ENCODE results near the gene ITPR3.

ITPR3 gene

DNA sequence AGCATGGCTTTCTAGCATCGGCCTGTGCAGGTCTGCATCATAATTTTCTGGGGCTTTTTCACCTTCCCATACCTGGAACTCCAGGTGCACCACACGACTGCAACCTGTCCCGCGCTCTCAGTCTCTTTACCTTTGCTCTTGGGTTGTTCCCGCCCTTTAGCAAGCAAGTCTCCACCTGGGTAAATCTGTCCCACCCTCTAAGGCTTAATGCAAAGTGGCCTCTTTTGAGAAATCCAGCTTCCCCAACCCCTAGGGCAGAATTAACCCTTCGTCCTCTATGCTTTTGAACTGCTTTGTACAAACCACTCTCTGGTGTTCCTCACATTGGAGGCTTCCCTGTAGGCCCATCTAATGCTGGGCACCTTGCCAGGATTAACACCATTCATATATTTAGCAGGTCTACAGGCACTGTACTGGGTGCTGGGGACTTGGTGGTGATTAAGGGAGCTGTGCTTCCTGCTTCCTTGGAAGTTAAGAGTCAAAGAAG is 2.8 kb downstream of the ITPR3 start:
- TF ChIP-seq RAD21 (IDR thresholded peaks at IDR 0.05; ENCODE audit: low read depth) (no peak), EGR1 (IDR thresholded peaks at IDR 0.05) (no peak), CREB1 (IDR thresholded peaks at IDR 0.05; ENCODE audit: low read depth) (no peak)
- TF ChIP-seq, protein P1, sequence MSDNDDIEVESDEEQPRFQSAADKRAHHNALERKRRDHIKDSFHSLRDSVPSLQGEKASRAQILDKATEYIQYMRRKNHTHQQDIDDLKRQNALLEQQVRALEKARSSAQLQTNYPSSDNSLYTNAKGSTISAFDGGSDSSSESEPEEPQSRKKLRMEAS (IDR thresholded peaks at IDR 0.05): no peak

DNA sequence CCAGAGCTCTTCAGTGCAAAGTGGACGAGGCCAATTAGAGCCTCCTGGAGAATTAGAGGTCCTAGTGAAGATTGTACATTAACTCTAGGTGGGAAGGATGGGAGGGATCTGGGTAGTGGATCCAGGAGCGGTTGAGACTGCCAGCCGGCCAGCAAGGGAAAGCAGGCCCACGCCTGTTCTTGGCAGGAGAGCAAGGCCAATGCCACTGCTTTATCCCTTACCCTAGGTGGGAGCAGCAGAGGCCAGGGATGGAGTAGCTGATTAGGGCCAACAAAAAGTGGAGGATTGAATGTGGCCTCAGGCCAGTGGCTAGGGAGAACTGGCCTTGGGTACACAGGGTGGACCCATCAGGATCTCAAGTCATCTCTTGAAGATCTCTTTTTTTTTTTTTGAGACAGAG is 3.7 kb downstream of the ITPR3 start:
- TF ChIP-seq FOXM1 (IDR thresholded peaks at IDR 0.05; ENCODE audit: borderline replicate concordance, low read depth) (no peak), TCF12 (IDR thresholded peaks at IDR 0.05; ENCODE audit: low read depth) (no peak), TAF1 (IDR thresholded peaks at IDR 0.05; ENCODE audit: low read depth) (no peak), RAD21 (IDR thresholded peaks at IDR 0.05; ENCODE audit: low read depth) (no peak), TEAD4 (IDR thresholded peaks at IDR 0.05) (no peak), YY1 (IDR thresholded peaks at IDR 0.05; ENCODE audit: low read depth) (no peak), EP300 (IDR thresholded peaks at IDR 0.05; ENCODE audit: borderline replicate concordance) (no peak), CREB1 (IDR thresholded peaks at IDR 0.05; ENCODE audit: low read depth) (no peak), ZBTB7A (IDR thresholded peaks at IDR 0.05; ENCODE audit: low read depth) (no peak)
- TF ChIP-seq, protein P1 (IDR thresholded peaks at IDR 0.05): no peak
- TF ChIP-seq, protein P2, sequence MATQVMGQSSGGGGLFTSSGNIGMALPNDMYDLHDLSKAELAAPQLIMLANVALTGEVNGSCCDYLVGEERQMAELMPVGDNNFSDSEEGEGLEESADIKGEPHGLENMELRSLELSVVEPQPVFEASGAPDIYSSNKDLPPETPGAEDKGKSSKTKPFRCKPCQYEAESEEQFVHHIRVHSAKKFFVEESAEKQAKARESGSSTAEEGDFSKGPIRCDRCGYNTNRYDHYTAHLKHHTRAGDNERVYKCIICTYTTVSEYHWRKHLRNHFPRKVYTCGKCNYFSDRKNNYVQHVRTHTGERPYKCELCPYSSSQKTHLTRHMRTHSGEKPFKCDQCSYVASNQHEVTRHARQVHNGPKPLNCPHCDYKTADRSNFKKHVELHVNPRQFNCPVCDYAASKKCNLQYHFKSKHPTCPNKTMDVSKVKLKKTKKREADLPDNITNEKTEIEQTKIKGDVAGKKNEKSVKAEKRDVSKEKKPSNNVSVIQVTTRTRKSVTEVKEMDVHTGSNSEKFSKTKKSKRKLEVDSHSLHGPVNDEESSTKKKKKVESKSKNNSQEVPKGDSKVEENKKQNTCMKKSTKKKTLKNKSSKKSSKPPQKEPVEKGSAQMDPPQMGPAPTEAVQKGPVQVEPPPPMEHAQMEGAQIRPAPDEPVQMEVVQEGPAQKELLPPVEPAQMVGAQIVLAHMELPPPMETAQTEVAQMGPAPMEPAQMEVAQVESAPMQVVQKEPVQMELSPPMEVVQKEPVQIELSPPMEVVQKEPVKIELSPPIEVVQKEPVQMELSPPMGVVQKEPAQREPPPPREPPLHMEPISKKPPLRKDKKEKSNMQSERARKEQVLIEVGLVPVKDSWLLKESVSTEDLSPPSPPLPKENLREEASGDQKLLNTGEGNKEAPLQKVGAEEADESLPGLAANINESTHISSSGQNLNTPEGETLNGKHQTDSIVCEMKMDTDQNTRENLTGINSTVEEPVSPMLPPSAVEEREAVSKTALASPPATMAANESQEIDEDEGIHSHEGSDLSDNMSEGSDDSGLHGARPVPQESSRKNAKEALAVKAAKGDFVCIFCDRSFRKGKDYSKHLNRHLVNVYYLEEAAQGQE (IDR thresholded peaks at IDR 0.05; ENCODE audit: low read depth): no peak
- TF ChIP-seq, protein P3, sequence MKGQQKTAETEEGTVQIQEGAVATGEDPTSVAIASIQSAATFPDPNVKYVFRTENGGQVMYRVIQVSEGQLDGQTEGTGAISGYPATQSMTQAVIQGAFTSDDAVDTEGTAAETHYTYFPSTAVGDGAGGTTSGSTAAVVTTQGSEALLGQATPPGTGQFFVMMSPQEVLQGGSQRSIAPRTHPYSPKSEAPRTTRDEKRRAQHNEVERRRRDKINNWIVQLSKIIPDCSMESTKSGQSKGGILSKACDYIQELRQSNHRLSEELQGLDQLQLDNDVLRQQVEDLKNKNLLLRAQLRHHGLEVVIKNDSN (IDR thresholded peaks at IDR 0.05): no peak

DNA sequence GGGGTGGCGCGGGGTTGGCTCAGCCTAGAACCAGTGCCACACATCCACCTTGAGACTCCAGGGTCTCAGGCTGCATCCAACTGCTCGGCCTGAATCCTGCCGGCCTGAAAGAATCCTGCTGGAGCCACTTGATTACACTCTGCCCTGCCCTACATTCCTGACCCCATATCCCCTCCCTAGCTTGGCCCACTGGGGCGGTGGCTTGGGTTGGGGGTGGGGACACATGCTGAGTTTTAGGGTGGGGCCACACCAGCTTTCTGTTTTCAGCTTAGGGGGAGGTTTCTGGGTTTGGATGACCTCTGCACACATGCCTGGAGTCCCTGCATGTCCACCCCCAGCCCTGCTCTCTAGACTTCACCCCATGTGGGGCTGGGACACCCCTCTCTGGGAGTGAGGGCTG is 6.8 kb downstream of the ITPR3 start:
- TF ChIP-seq TAF1 (IDR thresholded peaks at IDR 0.05; ENCODE audit: low read depth) (no peak), RAD21 (IDR thresholded peaks at IDR 0.05; ENCODE audit: low read depth) (no peak), FOXM1 (IDR thresholded peaks at IDR 0.05; ENCODE audit: borderline replicate concordance, low read depth) (no peak), CREB1 (IDR thresholded peaks at IDR 0.05; ENCODE audit: low read depth) (no peak), ZBTB7A (IDR thresholded peaks at IDR 0.05; ENCODE audit: low read depth) (no peak), EP300 (IDR thresholded peaks at IDR 0.05; ENCODE audit: borderline replicate concordance) (no peak), TCF12 (IDR thresholded peaks at IDR 0.05; ENCODE audit: low read depth) (no peak), EGR1 (IDR thresholded peaks at IDR 0.05) (no peak), NFIC (IDR thresholded peaks at IDR 0.05) (no peak), YY1 (IDR thresholded peaks at IDR 0.05; ENCODE audit: low read depth) (no peak), TEAD4 (IDR thresholded peaks at IDR 0.05) (no peak), CEBPB (IDR thresholded peaks at IDR 0.05) (no peak)
- TF ChIP-seq, protein P1 (IDR thresholded peaks at IDR 0.05): no peak
- TF ChIP-seq, protein P3 (IDR thresholded peaks at IDR 0.05): no peak
- TF ChIP-seq, protein P2 (IDR thresholded peaks at IDR 0.05; ENCODE audit: low read depth): no peak

DNA sequence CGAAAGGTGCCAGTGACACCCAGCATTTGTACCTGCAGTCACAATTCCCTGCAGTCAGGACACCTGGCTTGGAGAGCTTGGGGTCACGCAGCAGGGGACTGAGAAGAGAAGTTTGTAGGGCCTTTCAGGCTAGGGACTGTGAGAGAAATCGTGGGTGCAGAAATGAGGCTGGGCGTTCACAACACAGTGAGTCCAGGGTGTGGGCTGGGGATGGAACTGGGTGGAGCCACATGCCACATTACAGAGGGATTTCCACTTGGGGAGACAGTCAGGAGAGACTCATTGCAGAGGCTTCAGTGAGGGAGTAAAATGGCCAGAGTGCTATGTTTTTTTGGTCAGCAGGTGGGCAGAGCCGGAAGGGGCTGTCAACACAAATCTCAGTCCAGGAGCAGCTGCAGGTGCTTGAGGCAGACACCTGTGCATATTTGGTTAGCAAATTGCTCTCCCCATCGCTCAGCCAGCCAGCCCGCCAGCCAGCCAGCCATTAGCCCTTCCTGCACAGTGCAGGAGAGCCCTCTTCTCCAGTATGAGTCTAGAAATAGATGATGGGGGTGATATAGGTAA is 7.4 kb downstream of the ITPR3 start:
- TF ChIP-seq EGR1 (IDR thresholded peaks at IDR 0.05) (no peak), ZBTB7A (IDR thresholded peaks at IDR 0.05; ENCODE audit: low read depth) (no peak), NFIC (IDR thresholded peaks at IDR 0.05) (no peak), RAD21 (IDR thresholded peaks at IDR 0.05; ENCODE audit: low read depth) (no peak), TAF1 (IDR thresholded peaks at IDR 0.05; ENCODE audit: low read depth) (no peak), YY1 (IDR thresholded peaks at IDR 0.05; ENCODE audit: low read depth) (no peak), CEBPB (IDR thresholded peaks at IDR 0.05) (no peak), TEAD4 (IDR thresholded peaks at IDR 0.05) (no peak), EP300 (IDR thresholded peaks at IDR 0.05; ENCODE audit: borderline replicate concordance) (no peak), FOXM1 (IDR thresholded peaks at IDR 0.05; ENCODE audit: borderline replicate concordance, low read depth) (no peak), TCF12 (IDR thresholded peaks at IDR 0.05; ENCODE audit: low read depth) (no peak), CREB1 (IDR thresholded peaks at IDR 0.05; ENCODE audit: low read depth) (no peak)
- TF ChIP-seq, protein P2 (IDR thresholded peaks at IDR 0.05; ENCODE audit: low read depth): no peak
- TF ChIP-seq, protein P3 (IDR thresholded peaks at IDR 0.05): no peak
- TF ChIP-seq, protein P1 (IDR thresholded peaks at IDR 0.05): no peak

Measured in Ishikawa (cell line).